Activated gamma-delta T cell (primary cell): ENCODE results near the gene TMEM150A.
"Not testable (repeated sequence)": the region's sequence is repeated elsewhere in the genome, so short reads cannot be mapped to it uniquely, and the experiment has no call there.

Experiments
- DNase-seq: peaks from one replicate; lab custom pipeline; 2025; lab: John Stamatoyannopoulos, UW

Gene TMEM150A

DNA sequence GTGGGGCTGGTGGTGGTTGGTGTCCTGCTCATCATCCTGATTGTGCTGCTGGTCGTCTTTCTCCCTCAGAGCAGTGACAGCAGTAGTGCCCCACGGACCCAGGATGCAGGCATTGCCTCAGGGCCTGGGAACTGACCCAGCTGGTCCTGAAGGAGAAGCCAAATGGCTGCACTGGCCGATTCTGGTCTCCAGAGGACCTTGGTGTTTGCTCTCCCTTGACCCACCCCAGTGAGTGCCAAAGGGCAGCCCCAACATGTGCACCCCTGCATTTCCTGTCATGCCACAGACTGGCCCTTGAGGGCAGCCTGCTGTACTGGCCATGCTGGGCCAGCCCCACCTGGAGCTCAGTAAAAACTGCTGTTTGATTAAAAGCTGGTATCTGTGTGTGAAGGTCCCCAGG, 9.5 kb downstream of the TMEM150A start:
- DNase-seq: no peak

DNA sequence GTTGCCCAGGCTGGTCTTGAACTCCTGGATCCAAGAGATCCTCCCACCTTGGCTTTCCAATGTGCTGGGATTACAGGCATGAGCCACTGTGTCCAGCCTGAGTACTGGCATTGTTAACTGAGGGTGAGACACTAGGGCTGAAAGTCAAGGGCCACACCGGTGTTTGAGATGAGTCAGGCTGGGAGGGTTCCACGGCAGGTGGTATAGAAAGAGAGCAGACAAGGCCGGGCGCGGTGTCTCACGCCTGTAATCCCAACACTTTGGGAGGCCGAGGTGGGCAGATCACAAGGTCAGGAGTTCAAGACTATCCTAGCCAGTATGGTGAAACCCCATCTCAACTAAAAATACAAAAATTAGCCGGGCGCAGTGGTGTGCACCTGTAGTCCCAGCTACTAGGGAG, 10.2 kb downstream of the TMEM150A start:
- not testable (repeated sequence) for DNase-seq

DNA sequence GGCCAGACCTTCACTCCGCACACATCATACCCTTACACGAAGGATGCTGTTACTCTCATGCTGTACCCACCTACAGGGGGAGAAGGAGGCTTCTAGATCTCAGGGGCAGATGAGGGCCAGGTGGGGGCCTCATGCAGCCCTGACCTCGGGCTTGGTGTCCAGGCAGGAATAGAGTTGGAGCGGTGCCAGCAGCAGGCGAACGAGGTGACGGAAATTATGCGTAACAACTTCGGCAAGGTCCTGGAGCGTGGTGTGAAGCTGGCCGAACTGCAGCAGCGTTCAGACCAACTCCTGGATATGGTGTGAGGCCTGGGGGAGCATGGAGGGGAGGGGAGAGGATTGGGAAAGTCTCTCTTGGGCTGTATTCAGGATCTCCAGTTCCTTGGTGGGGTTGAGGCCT, 10.9 kb downstream of the TMEM150A start:
- no peak for DNase-seq

DNA sequence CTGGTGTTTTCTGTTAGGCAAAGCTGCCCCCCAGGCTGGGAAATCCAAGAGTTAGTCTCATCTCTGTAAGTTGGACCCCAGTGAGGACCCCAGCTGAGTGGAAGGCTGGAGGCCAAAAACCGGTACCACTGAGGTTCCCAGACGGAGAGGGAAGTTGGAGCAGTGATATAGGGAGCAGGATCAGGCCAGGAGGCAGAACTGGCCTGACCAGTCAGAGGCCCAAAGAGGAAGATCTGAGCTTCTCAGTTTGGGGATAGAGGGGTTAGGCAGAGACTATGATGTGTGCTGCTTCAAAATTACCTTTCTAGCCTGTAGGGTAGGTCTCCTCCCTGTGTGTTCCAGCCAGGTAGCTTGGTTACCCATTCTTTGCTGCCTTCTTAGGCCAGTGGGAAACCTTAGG, 11.5 kb downstream of the TMEM150A start:
- no peak for DNase-seq

DNA sequence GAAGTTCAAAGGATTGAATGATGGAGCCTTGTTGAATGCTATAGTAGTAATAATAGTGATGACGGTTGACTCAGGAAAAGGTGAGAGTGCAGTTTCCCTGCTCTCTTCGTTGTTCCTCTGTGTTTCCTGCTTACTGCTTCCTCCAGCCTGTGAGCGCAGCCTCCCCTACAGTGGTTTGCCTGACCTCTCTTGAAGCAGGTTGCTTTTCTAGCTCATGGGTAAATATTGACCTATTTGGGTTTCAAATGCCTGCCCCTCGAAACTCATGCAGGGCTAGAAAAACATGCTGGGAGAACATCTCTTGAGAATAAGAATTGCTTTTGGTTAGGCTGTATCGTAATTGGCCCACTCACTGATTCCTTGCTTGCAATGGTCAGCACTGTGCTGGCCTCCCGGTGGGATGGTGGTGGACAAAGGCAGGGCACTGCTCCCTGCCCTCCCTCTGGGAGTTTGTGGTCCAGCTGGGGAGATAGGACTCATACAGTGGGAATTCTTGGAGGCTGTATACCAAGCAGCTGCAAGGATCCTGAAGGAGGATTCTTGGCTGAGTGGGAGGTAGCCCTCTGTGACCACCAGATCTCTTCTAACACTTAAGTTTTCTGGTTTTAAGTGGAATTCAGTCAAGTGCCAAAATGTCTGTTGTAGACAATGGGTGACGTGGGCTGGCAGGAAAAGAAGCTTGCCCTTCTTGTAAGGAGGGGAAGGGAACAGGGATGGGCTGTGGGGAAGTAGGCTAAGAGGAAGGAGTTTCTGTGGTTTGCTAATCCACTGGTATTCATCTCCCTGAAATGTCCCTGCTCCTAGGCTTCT, 12.3 kb downstream of the TMEM150A start:
- no peak for DNase-seq

DNA sequence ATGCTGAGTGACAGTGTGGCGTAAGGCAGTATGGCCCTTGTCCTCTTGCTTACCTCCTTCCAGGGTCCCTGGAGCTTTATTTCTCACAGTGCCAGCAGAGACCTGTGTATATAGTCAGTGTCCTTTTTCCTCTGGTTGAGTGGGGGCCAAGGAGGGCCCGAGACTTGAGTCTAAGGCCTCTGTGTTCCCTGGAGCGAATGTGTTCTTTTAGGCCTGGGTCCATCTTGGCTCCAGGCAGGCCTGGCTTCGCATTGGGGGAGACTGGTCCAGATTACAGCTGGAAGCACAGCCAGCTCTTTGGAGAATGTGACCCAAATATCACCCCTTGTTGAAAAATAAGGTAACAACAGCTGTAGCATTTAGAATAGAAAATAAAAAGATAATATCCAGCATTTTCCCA, 13.3 kb downstream of the TMEM150A start:
- DNase-seq: no peak

DNA sequence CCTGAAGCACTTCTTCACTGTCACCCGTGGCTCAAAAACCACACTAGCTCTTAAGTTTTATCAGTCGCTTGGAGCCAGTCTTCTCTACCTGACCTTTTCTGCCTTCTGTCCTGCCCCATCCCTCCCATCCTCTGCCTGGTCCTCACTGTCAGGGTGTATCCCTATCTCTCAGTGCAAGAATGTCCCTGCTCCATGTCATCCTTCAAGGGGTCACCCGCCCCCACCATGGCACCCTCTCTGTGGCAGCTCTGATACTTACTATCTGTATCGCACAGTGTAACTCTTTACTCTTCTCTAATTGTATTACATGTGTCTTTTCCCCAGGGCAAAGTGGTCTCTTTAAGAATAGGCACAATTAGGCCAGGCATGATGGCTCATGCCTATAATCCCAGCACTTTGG, 13.9 kb downstream of the TMEM150A start:
- no peak for DNase-seq

DNA sequence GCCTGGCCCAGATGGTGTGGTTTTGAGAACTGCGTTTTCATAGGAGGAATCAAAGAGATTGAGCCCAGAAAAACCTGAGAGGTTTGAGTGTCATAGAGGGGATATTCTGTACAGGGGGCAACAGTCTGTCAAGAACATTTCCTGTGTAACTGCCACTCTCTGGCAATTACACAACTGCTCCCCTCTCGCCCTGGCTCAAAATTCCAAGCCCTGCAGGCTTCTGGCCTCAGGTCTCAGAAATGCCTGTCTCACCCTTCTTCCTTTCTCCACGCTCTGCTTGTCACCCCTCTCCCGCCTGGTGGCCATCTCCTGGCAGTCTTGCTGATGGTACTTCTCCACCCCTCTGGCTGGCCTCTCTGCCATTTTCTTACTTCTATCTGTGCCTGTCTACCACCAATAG, 14.3 kb downstream of the TMEM150A start:
- DNase-seq: no peak

DNA sequence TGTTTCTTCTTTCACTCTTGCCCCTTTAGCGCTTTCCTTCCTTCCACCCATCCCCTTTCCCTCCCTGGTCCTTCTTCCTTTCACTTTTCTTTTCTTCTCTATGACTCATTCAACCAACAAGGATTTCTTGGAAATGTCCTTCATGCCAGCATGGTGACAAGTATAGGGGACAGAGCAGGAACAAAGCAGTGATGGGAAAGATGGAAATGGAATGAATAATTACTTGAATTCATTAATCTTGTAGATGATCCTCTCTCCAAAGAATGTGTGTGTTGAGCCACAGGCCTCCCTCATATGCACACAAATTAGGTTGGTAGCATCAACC, 16.8 kb downstream of the TMEM150A start:
- DNase-seq: no peak

DNA sequence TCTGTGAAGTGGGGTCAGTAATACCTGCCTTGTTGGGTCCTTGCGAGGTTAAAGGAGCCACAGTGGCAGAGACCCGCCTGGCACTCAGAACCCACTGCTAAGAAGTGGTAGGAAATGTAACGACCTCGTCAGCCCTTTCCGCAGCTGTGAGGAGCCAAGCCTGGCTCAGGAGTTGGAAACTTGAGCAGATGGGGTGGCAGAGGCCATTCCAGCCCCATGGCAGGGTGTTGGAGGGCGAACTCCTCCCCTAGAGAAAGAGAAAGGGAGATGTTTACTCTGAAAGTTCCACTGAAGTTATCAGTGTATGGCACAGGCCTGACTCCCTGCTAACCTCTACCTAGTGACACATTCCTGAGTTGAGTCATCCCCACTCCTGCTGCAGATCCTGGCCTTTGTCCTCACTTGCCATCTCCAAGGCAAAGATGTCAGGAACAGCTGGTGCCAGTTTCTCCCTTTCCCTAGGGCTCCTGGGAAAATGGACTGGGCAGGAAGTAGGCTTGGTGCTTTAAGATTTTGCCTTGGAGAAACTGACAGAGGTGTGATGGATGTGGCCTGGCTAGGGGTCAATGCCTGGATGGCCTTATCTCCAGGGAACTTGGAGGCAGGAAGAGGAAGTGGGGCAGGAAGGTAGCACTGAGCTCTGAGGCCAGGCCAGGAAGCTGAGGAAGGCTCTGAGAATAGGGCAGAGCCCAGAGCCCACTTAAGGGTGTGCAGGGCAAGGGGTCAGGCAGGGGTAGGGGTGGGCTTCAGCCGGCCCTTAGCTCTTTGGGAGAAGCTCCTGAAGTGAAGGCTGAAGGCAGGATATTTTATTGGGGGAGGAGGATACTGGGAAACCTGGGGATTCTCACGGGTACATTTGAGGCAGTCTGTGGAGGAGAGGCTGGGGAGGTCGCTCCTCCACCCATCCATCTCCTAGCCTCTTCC, 17.4 kb downstream of the TMEM150A start:
- no peak for DNase-seq

DNA sequence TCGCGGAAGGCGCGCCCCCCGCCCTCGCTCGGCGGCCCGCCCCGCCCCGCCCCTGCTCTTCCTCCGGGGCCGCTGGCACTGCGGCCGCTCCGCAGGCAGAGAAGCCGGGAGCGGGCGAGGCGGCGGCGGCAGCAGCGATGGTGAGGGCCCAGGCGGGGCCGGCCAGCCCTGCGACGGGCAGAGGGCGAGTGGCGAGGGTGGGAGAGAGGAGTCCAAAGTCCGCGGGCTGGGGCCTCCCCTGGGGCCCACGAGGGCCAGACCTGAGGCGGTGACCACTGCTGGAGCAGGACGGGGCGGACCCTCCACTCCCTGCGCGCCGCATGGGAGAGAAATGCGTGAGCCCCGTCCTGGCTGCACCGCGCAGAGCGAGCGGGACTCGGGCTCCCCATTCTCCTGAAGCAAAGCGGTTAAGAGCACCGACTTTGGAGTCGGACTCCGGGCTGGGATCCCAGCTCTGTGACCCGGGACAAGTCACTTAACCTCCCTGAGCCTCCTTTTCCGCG, 18.1 kb downstream of the TMEM150A start, which contains the start of gene VAMP5:
Gene VAMP5, plus strand, starts transcription at position 78 of the 503 bp plus-strand sequence. Its CDS starts 60 bp downstream, at position 138.
- DNase-seq: peak; percentile 42

DNA sequence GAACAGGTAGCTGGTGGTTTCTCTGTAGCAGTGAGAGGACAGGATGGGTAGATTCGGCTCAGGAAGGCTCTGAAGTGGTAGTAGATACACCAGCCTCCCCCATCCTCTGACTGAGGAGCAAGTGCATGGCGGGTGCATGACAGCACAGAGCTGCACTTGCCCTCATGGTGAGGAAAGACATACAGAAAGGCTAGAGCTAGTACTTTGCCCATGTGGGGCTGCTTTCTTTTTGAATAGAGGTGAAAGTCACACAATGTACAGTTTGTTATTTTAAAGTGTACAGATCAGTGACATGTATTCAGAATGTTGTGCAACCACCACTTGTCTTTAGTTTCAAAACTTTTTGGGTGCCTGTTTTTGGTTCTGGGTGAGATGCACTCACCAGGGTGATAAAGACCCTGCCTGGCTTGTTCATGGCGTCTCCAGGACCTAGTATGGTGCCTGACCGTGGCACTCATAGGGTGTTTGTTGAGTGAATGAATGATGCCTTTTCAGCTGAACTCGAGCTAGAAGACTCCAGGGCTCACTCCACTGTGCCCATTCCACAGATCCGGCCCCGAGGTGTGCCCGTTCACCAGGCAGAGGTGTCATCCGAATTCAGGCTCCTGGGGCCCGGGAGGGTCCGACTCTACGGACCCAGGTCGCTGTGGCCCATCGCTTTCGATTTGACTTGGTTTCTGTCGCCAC, 18.7 kb downstream of the TMEM150A start:
- no peak for DNase-seq

DNA sequence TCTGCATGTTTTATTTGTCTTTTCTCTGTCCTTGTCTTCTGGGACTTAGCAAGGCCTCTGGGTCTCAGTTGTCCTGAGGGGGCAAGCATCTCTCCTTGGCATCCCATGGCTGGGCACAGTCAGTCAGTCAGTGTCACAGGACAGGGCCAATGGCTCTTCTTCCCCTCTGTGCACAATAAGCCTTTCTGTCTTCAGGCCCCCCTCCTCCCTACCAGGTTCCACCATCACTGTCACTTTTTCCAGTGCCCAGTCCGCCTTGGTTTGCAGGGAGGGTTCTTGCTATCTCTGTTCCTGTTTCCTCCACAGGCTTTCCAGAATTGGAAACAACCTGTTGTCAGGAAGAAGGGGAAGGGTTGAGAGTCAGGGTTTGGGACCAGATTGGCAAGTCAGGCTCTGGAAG, 20.0 kb downstream of the TMEM150A start:
- no peak for DNase-seq

DNA sequence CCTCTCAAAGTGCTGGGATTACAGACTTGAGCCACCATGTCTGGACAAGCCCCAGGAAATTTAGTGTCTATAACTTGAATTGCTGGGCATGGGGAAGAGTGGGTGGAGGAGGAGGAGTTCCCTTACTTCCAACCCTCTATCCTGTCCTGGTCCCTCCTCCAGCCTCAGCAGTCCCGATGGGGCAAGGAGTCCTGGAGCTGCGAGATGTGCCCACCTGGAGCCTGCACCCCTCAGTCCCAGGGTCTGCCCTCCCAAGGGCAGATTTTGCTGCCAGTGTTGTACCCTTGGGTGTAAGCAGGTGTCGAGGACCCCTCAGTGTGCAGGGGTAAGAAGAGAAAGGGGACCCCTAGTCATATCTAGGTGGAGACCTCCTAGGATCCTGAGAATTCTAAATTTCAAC, 22.3 kb downstream of the TMEM150A start:
- no peak for DNase-seq

DNA sequence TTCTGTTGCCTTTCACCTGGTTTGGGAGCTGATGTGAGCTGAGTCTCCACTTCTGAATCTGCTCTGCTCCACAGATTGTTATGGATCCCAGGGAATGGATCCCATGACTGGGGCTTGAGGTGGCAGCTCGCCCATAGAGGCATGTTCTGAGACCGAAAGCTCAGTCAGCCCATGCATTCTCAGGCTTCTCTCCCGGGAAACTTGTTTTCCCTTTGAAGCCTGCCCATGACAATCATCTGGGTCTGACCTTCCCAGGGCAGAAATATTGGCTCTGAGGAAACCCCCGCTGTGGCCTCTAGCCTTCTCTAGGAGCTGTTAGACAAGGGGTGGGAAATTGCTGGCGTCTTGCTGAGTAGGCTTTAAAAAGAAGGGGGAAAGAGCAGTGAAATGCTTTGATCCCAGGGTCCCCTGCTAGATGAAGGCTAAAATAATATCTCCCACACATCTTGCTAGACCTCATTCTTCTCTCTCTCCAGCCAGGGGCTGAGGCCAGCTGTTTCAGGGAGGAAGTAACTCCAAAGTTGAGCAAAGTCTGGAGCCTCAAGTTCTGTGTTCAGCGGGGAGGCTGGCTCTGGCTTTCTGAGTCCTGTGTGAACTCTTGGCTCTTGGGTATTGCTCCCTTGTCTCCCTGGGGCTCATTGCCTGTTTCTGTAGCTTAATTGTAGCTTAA, 23.1 kb downstream of the TMEM150A start:
- no peak for DNase-seq

DNA sequence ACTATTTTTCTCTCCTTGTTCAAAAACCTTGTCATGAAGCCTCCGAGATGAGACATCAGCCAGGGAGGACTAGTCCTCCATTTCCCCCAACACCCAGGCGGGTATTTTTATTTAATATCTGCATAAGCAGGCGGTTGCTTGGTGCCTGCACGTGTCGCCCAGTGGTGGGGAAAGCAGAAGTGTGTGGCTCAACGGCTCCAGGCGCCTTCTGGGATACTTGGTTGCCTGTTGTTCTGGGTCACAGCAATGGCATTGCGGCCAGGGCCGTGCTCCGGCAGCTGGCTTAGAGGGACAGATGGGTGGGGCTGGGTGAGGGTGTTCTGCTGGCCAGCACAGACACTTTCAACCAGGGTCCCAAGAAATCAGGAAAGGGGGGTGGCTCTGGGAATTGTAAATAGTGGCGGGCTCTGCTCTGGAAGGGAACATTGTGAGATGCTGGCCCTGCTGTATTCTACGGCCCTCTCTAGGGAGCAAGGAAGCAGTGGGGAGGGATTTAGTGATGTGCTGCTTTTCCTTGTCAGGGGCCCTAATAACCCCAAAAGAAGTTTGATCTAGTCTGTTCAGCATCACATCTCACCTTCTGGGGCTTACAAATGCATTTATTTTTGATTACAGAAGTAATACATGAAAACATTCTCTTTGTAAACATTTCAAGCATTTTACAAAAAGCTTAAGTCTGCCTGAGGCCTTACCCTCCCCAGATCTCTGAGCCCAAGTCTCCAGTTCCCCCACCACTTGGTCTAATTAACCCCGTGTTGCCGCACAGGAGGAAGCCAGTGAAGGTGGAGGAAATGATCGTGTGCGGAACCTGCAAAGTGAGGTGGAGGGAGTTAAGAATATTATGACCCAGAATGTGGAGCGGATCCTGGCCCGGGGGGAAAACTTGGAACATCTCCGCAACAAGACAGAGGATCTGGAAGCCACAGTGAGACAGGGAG, 24.0 kb downstream of the TMEM150A start:
- no peak for DNase-seq

DNA sequence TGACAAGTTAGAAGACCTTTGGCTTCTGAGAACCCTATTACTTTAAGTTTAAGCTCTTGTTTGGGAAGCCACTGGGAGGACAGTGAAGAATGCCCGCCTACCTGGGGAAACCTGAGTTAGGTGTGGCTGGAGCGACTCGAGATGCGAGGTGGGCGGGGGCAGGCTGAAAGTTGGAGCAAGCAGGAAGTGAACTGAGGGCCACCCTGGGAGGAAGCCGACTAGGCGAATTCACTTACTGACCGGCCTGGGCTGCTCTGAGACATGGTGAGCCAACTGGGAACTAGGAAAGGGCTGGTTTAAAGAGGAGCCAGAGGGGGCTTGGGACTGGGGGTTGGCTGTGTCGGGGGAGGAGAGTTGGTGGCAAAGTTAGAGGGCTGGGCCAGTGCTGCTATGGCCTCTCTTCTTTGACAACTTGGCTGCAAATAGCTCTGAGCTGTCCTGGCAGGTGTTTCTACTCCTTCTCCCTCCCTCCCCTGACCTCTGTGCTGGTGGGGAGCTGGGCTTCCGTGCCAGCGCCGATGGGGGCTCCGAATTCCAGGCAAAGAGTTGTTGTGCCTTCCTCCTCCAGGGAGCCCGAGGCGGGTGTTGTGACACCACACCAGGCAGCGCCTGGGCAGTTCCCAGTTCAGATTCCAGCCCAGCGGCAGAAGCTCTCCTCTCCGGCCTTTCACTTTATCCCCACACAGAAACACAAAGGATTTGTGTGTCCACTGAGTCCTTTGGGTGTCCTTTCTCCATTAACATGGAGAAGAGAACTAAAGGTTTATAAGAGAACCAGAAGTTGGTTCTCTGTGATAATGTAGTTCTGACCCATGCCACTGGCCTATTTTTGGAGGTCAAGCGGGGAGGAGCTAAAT, 24.9 kb downstream of the TMEM150A start, which contains the start of gene VAMP8:
Gene VAMP8, plus strand, starts transcription at position 201 of the 857 bp plus-strand sequence. Its CDS starts 61 bp downstream, at position 262.
- no peak for DNase-seq

DNA sequence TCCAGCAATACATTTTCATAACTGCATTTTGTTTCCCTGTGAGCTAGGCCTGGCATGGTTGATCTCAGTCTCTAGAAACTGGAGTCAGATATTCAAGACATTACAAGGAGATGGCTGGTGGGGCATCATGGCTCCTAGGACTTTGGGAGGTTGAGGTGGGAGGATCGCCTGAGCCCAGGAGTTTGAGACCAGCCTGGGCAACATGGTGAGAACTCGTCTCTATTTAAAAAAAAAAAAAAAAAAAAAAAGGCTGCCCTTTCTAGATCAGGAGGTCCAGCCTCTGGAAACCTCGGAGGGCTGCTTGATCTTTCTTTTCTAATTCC, 25.5 kb downstream of the TMEM150A start:
- DNase-seq: no peak

DNA sequence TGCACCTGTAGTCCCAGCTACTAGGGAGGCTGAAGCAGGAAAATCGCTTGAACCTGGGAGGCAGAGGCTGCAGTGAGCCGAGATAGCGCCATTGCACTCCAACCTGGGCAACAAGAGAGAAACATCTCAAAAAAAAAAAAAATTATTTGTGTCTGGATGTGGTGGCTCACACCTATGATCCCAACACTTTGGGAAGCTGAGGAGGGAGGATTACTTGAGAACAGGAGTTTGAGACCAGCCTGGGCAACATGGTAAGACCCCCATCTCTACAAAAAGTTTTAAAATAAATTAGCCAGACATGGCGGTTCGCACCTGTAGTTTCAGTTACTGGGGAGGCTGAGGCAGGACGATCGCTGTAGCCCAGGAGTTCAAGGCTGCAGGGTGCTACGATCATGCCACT, 26.8 kb downstream of the TMEM150A start:
- no peak for DNase-seq

DNA sequence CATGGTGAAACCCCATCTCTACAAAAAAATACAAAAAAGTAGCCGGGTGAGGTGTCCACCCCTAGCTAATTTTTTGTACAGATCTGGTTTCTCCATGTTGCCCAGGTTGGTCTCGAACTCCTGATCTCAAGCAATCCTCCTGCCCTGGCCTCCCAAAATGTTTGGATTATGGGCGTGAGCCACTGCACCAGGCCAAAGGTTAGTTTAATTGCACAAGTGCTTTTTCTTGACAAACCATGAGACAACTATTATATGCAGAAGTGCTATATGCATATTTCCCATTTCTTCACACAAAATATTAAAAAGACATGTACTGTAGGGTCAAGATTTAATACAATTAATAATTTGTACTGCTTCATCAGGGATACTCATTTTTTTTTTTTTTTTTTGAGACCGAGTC, 36.2 kb downstream of the TMEM150A start:
- DNase-seq: no peak
